DOHH2 (cell line): ENCODE data around the gene ZNRF1.

Experiments
- H3F3A ChIP-seq: fragments of 200-600 bp; sonication (generic), shearing (Covaris generic); 2 replicates; pipeline ENCODE4 v1.6.0; 2016; ENCODE audit warnings: antibody characterized with exemption, mild to moderate bottlenecking; ENCODE audit not compliant: control insufficient read depth, insufficient read depth
- H3K27ac ChIP-seq: fragments of 200-600 bp; sonication (generic); 2 replicates; pipeline ENCODE4 v1.5.1; 2014; ENCODE audit warnings: low read depth, mild to moderate bottlenecking, low read length, moderate library complexity
- H3K27me3 ChIP-seq: fragments of 200-600 bp; sonication (generic); 2 replicates; pipeline ENCODE4 v1.6.1; 2014; ENCODE audit warnings: mild to moderate bottlenecking, low read length, mixed read lengths; ENCODE audit not compliant: control insufficient read depth
- H3K36me3 ChIP-seq: fragments of 200-600 bp; sonication (generic); 2 replicates; pipeline ENCODE4 v1.6.1; 2014; ENCODE audit warnings: mild to moderate bottlenecking, low read length, moderate library complexity, mixed read lengths; ENCODE audit not compliant: control insufficient read depth
- H3K4me1 ChIP-seq: fragments of 200-600 bp; sonication (generic); 2 replicates; pipeline ENCODE4 v1.6.1; 2014; ENCODE audit warnings: mild to moderate bottlenecking, low read length, mixed read lengths; ENCODE audit not compliant: control insufficient read depth
- H3K4me2 ChIP-seq: fragments of 200-600 bp; sonication (generic); 2 replicates; pipeline ENCODE4 v1.6.0; 2014; ENCODE audit warnings: mild to moderate bottlenecking, low read length, moderate library complexity
- H3K4me3 ChIP-seq: fragments of 200-600 bp; sonication (generic); 2 replicates; pipeline ENCODE4 v1.5.1; 2014; ENCODE audit warnings: mild to moderate bottlenecking, low read length, mixed read lengths
- H3K79me2 ChIP-seq: fragments of 200-600 bp; sonication (generic); 2 replicates; pipeline ENCODE4 v1.6.1; 2014; ENCODE audit warnings: mild to moderate bottlenecking, low read length, mixed read lengths; ENCODE audit not compliant: control insufficient read depth
- H3K9me2 ChIP-seq: fragments of 200-600 bp; sonication (generic); replicated peaks from 2 replicates; pipeline ENCODE4 v1.6.1; 2014; ENCODE audit warnings: mild to moderate bottlenecking, low read length, mixed read lengths; ENCODE audit not compliant: control insufficient read depth
- H3K9me3 ChIP-seq: fragments of 200-600 bp; sonication (generic); 2 replicates; pipeline ENCODE4 v1.6.1; 2014; ENCODE audit warnings: antibody characterized with exemption, low read length, mixed read lengths; ENCODE audit not compliant: control insufficient read depth, insufficient read depth
- H4K20me1 ChIP-seq: fragments of 200-600 bp; sonication (generic); 2 replicates; pipeline ENCODE4 v1.6.0; 2014; ENCODE audit warnings: low read depth, mild to moderate bottlenecking, antibody characterized with exemption, low read length, moderate library complexity; ENCODE audit not compliant: control insufficient read depth, insufficient read depth
- EZH2phosphoT487 ChIP-seq: fragments of 200-600 bp; sonication (generic); IDR thresholded peaks from 2 replicates; pipeline ENCODE4 v1.6.1; 2017; ENCODE audit warnings: borderline replicate concordance, mild to moderate bottlenecking, antibody characterized with exemption, low read length, moderate library complexity, mixed read lengths
- TF ChIP-seq, protein P1 (sequence below): fragments of 200-600 bp; sonication (generic); IDR thresholded peaks from one replicate; pipeline ENCODE4 v1.5.1; 2014; ENCODE audit warnings: antibody characterized with exemption, mild to moderate bottlenecking, low read depth, low read length; ENCODE audit not compliant: poor library complexity, severe bottlenecking

The ZNRF1 gene

DNA sequence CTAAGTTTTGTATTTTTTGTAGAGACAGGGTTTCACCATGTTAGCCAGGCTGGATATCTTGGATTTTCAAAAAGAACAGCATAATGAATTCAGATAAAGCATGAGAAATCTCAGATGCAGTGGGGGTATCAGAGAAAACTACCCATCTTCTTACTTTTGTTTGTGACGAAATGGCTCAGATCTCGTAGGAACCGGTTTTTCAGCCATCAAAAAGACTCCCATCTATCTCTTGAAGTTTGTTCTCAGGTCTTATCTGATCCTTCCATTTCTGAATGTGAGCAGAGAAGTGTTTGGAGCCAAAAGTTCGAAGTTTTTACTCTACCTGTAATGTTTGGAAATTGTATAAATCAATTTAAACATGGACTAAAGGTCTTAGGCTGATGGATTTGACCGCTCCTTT, 60.6 kb downstream of the ZNRF1 start:
- TF ChIP-seq EZH2phosphoT487, result no peak
- TF ChIP-seq, protein P1, sequence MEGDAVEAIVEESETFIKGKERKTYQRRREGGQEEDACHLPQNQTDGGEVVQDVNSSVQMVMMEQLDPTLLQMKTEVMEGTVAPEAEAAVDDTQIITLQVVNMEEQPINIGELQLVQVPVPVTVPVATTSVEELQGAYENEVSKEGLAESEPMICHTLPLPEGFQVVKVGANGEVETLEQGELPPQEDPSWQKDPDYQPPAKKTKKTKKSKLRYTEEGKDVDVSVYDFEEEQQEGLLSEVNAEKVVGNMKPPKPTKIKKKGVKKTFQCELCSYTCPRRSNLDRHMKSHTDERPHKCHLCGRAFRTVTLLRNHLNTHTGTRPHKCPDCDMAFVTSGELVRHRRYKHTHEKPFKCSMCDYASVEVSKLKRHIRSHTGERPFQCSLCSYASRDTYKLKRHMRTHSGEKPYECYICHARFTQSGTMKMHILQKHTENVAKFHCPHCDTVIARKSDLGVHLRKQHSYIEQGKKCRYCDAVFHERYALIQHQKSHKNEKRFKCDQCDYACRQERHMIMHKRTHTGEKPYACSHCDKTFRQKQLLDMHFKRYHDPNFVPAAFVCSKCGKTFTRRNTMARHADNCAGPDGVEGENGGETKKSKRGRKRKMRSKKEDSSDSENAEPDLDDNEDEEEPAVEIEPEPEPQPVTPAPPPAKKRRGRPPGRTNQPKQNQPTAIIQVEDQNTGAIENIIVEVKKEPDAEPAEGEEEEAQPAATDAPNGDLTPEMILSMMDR, result no peak
- H3K9me3 ChIP-seq, result no peaks in the 10 kb centered on the region
- H3K36me3 ChIP-seq, result no peaks in the 10 kb centered on the region
- H3K9me2 ChIP-seq, result no peaks in the 10 kb centered on the region
- H3K4me3 ChIP-seq, result no peak overlapping the region
- H3K4me2 ChIP-seq, result no peak overlapping the region
- no peak overlapping the region for H3K27ac ChIP-seq
- 0 out of 2 replicates have a peak, but pooled peaks cover under 1% of the 10 kb centered on the region for H3K4me1 ChIP-seq
- H3K79me2 ChIP-seq, result no peaks in the 10 kb centered on the region
- H3F3A ChIP-seq, result no peaks in the 10 kb centered on the region
- H4K20me1 ChIP-seq, result no peaks in the 10 kb centered on the region
- no peaks in the 10 kb centered on the region for H3K27me3 ChIP-seq

DNA sequence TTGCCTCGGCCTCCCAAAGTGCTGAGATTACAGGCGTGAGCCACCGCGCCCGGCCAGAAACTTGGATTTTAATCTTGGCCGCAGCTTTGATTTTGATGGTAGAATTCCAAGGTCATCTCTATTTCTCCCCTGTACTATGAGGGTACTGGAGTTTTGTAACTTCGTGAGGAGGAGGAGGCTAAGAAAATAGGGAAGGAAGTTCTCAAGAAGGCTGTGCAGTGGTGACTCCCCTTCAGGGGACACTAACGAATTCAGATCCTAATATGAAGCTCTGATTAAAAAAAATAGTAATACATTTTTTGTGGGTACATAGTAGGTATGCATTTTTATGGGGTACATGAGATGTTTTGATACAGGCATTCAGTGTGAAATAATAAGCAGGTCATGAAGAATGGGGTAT, 61.9 kb downstream of the ZNRF1 start:
- Histone ChIP-seq H3K9me2 (no peaks in the 10 kb centered on the region), H3K79me2 (no peaks in the 10 kb centered on the region), H3K4me1 (peaks cover 6% of the 10 kb centered on the region; the same call in 1 of the 2 replicates), H3K4me2 (no peak overlapping the region), H3K36me3 (no peaks in the 10 kb centered on the region), H3K27ac (no peak overlapping the region), H3F3A (no peaks in the 10 kb centered on the region), H3K4me3 (no peak overlapping the region), H4K20me1 (no peaks in the 10 kb centered on the region), H3K27me3 (no peaks in the 10 kb centered on the region), H3K9me3 (no peaks in the 10 kb centered on the region)
- no peak for TF ChIP-seq EZH2phosphoT487
- TF ChIP-seq, protein P1, result no peak

DNA sequence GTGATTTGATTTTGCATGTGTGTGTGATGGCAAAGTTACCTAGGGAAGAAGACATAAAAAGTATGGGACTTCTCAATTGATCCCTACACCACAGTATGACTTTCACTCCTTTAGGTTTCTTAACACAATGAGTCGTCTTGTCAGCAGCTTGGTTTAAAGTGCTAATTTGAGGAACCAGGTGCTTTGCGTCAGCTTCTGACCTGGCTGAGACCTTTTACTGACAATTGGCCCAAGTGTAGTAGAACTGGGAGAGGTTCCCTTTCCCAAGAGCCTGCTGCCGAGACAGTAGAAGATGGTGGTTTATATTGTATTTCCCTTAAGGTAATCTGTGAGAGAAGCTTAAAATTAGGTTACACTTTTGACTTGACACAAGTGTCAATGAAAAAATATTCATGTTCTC, 62.8 kb downstream of the ZNRF1 start:
- no peaks in the 10 kb centered on the region for H3K79me2 ChIP-seq
- H3K36me3 ChIP-seq, result no peaks in the 10 kb centered on the region
- TF ChIP-seq, protein P1, result no peak
- TF ChIP-seq EZH2phosphoT487, result no peak
- H3K4me1 ChIP-seq, result peaks cover 6% of the 10 kb centered on the region; the same call in 1 of the 2 replicates
- H3K9me2 ChIP-seq, result no peaks in the 10 kb centered on the region
- no peak overlapping the region for H3K4me3 ChIP-seq
- no peaks in the 10 kb centered on the region for H4K20me1 ChIP-seq
- H3K27ac ChIP-seq, result no peak overlapping the region
- no peaks in the 10 kb centered on the region for H3K9me3 ChIP-seq
- H3F3A ChIP-seq, result no peaks in the 10 kb centered on the region
- H3K4me2 ChIP-seq, result no peak overlapping the region
- no peaks in the 10 kb centered on the region for H3K27me3 ChIP-seq
